SK-N-MC (cell line): Measurements from ENCODE around the gene PAN3.

Experiments
- DNase-seq: peaks from one replicate; pipeline ENCODE4 v3.0.0-alpha.2; 2011; ENCODE audit warnings: low read depth, low spot score
- H3K27ac ChIP-seq: fragments of 200-600 bp; sonication (generic); 2 replicates; pipeline ENCODE4 v1.5.1; 2016; ENCODE audit warnings: mixed run types
- H3K36me3 ChIP-seq: fragments of 200-600 bp; sonication (generic); 2 replicates; pipeline ENCODE4 v1.6.1; 2017; ENCODE audit warnings: antibody characterized with exemption, low read length, mixed read lengths; ENCODE audit not compliant: insufficient read depth
- H3K4me3 ChIP-seq: fragments of 200-600 bp; sonication (generic); 2 replicates; pipeline ENCODE4 v1.5.1; 2016
- H3K9ac ChIP-seq: fragments of 200-600 bp; sonication (generic); 2 replicates; pipeline ENCODE4 v1.8.0; 2017; ENCODE audit warnings: mixed run types, mixed read lengths; ENCODE audit not compliant: insufficient read length
- H3K9me3 ChIP-seq: fragments of 200-600 bp; sonication (generic); 2 replicates; pipeline ENCODE4 v1.6.1; 2017; ENCODE audit warnings: low read depth, mild to moderate bottlenecking, antibody characterized with exemption, low read length, moderate library complexity, mixed read lengths
- EZH2 ChIP-seq: fragments of 200-600 bp; sonication (generic); IDR thresholded peaks from one replicate; pipeline ENCODE4 v1.6.1; 2017; ENCODE audit warnings: antibody characterized with exemption
- FOXP2 ChIP-seq: optimal IDR thresholded peaks from 2 replicates; pipeline ENCODE3; 2011; ENCODE audit warnings: mild to moderate bottlenecking, moderate library complexity; ENCODE audit not compliant: insufficient read depth; ENCODE audit errors: extremely low read length, control extremely low read depth
- POLR2AphosphoS5 ChIP-seq: IDR thresholded peaks from 2 replicates; pipeline ENCODE4 v1.6.1; 2012; ENCODE audit warnings: mild to moderate bottlenecking, low read depth, low read length, borderline replicate concordance

Gene PAN3

GRCh38 chr13:28248080-28248479 is 109.7 kb downstream of the PAN3 start:
- TF ChIP-seq FOXP2 (no peak), EZH2 (no peak), POLR2AphosphoS5 (no peak)
- no peak overlapping the region for H3K9ac ChIP-seq
- no peak overlapping the region for H3K4me3 ChIP-seq
- no peak for DNase-seq
- H3K9me3 ChIP-seq: no peaks in the 10 kb centered on the region
- H3K27ac ChIP-seq: no peak overlapping the region
- peaks cover 21% of the 10 kb centered on the region for H3K36me3 ChIP-seq

- no peak overlapping the region for H3K27ac ChIP-seq
- peaks cover 17% of the 10 kb centered on the region for H3K36me3 ChIP-seq
- DNase-seq: no peak
- no peak overlapping the region for H3K9ac ChIP-seq
- no peak overlapping the region for H3K4me3 ChIP-seq
- TF ChIP-seq POLR2AphosphoS5 (no peak), FOXP2 (no peak), EZH2 (no peak)
- no peaks in the 10 kb centered on the region for H3K9me3 ChIP-seq
Measured at GRCh38 chr13:28250542-28250941, 112.2 kb downstream of the PAN3 start.

DNA sequence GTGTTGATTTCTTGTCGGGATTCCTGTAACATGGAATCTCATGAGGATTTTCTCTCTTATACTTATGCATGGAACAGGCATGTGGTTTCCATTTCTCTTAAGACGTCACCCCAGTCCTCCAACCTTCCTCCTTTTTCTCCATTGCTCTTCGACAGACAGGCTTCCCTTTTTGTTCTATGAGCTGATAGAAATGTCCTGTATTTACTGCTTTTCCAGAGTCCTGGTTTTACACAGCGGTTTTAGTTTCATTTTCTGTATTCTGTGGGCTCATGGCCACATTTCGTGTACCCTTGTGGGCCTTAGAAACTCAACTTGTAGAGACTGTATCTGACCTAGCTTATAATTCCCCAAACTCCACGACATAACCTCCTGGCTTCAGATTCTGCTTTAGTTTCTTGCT is 113.1 kb downstream of the PAN3 start:
- H3K36me3 ChIP-seq: peaks cover 16% of the 10 kb centered on the region
- no peak overlapping the region for H3K9ac ChIP-seq
- H3K27ac ChIP-seq: no peak overlapping the region
- DNase-seq: no peak
- H3K9me3 ChIP-seq: no peaks in the 10 kb centered on the region
- TF ChIP-seq POLR2AphosphoS5 (no peak), FOXP2 (no peak), EZH2 (no peak)
- no peak overlapping the region for H3K4me3 ChIP-seq

DNA sequence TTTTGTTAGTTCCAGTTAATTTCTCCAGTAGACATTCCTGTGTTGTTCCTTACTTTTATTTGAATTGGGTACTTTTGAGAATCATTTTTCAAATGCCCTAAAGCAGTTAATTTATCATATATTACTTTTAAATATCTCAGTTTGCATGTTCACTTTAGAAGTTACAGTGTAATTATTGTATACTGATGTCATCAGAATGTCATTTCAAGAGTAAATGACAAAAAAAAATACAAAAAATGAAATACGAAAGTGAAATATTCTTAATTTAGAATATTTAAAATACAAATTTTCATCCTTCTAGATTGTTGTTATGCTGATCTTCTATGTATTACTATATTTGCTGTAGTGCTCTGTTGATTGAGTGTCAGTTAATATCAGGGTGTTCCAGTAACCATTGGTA is 114.2 kb downstream of the PAN3 start:
- Histone ChIP-seq H3K9me3 (no peaks in the 10 kb centered on the region), H3K4me3 (no peak overlapping the region), H3K27ac (no peak overlapping the region), H3K36me3 (peaks cover 21% of the 10 kb centered on the region), H3K9ac (no peak overlapping the region)
- no peak for TF ChIP-seq EZH2
- no peak for TF ChIP-seq POLR2AphosphoS5
- no peak for TF ChIP-seq FOXP2
- DNase-seq: no peak

DNA sequence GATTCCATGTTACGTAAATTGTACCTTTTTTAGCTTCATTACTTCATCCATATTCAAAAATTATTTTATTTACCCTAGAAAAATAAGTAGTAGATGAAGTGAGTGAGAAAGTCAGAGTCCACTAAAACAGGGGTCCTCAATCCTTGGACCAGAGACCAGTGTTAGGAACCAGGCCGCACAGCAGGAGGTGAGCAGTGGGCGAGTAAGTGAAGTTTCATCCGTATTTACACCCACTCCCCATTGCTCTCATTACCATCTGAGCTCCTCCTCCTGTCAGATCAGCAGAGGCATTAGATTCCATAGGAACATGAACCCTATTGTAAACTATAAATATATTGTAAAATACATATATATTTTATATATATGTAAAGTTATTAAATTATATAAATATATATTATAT is 119.0 kb downstream of the PAN3 start:
- Histone ChIP-seq H3K36me3 (peaks cover 39% of the 10 kb centered on the region), H3K4me3 (no peak overlapping the region), H3K9ac (no peak overlapping the region), H3K27ac (no peak overlapping the region), H3K9me3 (no peaks in the 10 kb centered on the region)
- TF ChIP-seq FOXP2 (no peak), EZH2 (no peak), POLR2AphosphoS5 (no peak)
- DNase-seq: no peak

DNA sequence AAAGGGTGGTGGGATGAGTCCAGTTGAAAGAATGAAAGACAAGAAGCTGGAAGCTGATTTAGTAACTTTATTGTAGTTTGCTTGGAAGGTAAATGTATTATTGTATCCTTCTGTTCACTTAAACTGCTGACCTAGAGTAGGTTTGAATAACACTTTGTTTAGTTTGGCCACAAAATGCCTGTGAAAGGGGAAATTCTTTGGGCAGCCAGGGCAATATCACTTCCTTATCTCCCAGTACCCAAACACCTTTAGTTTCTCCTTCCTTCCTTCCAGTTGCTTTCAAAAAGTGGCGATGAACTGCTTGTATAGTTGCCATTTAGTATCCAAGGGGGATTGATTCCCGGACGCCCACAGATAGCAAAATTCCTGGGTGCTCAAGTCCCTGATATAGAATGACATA is 120.1 kb downstream of the PAN3 start:
- H3K9me3 ChIP-seq: no peaks in the 10 kb centered on the region
- DNase-seq: no peak
- H3K9ac ChIP-seq: no peak overlapping the region
- H3K27ac ChIP-seq: no peak overlapping the region
- peaks cover 48% of the 10 kb centered on the region for H3K36me3 ChIP-seq
- TF ChIP-seq EZH2 (no peak), POLR2AphosphoS5 (no peak), FOXP2 (no peak)
- no peak overlapping the region for H3K4me3 ChIP-seq

DNA sequence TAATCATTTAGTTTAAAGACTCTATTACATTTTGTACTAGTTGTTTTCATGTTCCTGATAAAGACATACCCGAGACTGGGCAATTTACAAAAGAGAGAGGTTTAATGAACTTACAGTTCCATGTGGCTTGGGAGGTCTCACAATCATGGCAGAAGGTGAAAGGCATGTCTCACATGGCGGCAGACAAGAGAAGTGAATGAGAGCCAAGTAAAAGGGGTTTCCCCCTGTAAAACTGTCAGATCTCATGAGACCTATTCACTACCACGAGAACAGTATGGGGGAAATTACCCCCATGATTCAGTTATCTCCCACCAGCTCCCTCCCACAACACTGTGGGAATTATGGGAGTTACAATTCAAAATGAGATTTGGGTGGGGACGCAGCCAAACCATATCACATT is 129.2 kb downstream of the PAN3 start:
- Histone ChIP-seq H3K27ac (no peak overlapping the region), H3K9me3 (no peaks in the 10 kb centered on the region), H3K36me3 (peaks cover 52% of the 10 kb centered on the region), H3K9ac (no peak overlapping the region), H3K4me3 (no peak overlapping the region)
- TF ChIP-seq EZH2 (no peak), FOXP2 (no peak), POLR2AphosphoS5 (no peak)
- no peak for DNase-seq

DNA sequence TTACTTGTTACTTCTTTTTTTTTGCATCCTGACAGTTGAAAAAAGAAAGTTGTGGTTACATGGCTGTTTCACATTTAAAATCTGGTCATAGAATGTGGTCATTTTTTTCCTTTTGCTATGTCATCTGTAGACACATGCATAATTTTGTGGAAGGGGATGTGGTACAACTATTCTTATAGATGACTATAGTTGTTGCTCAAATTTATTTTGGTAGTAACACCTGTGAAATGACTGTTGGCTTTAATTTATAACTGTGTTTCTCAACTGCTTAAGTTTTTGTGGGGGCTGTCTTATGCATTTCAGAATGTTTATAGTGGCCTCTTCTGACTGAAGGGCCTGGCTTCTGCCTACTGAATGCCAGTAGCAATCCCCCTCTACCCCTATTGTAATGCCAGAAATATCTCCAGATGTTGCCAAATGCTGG is 130.5 kb downstream of the PAN3 start:
- no peak overlapping the region for H3K4me3 ChIP-seq
- H3K9me3 ChIP-seq: no peaks in the 10 kb centered on the region
- peaks cover 43% of the 10 kb centered on the region for H3K36me3 ChIP-seq
- no peak for TF ChIP-seq POLR2AphosphoS5
- TF ChIP-seq FOXP2: no peak
- TF ChIP-seq EZH2: no peak
- no peak for DNase-seq
- no peak overlapping the region for H3K27ac ChIP-seq
- no peak overlapping the region for H3K9ac ChIP-seq

DNA sequence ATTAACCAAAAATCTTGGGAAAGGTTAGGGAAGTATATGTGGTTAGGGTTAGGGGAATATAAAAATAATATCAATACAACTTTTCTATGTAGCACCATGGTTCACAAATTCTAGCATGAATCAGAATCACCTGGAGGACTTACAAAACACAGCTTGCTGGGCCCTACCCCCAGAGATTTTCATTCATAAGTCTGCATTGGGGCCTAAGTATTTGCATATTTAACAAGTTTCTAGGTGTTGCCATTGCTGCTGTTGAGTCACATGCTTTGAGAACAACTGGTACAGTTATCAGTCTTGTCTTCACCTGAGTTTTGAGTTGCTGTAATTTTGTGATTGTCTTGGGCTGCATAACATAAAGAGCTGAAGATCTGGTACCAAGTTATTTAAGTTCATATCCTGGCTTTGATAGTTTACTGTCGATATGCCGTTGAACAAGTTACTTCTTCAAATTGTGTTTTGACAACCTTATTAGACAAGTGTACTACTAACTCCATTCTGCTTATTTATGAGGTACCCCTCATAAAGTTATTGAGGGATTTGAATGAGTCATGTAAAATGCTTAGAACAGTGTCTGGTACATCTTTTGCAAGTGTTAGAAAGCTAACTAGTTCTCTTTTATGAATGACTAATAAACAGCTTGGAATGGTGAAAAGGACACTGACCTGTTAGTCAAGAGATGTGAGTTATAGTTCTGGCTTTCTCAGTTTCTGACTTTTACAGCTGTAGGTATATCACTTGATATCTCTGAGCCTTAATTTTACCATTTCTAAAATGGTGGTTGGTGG is 132.9 kb downstream of the PAN3 start:
- Histone ChIP-seq H3K9ac (no peak overlapping the region), H3K4me3 (no peak overlapping the region), H3K36me3 (peaks cover 33% of the 10 kb centered on the region), H3K27ac (no peak overlapping the region), H3K9me3 (no peaks in the 10 kb centered on the region)
- DNase-seq: no peak
- no peak for TF ChIP-seq EZH2
- no peak for TF ChIP-seq POLR2AphosphoS5
- TF ChIP-seq FOXP2: no peak
